GM21390 (cell line): ENCODE data around the gene COL4A1.

Source experiments
- ATAC-seq: cut with Tn5 transposase; IDR thresholded peaks from one replicate; pipeline ENCODE4 v1.9.1; 2021; ENCODE audit not compliant: unreplicated experiment

COL4A1 gene

GRCh38 chr13:110277357-110277975 is 29.5 kb downstream of the COL4A1 start:
- no peak for ATAC-seq

GRCh38 chr13:110276553-110276950 is 30.4 kb downstream of the COL4A1 start:
- ATAC-seq, result no peak

- ATAC-seq, result no peak
Measured at GRCh38 chr13:110275931-110276552, 30.9 kb downstream of the COL4A1 start.

GRCh38 chr13:110274687-110275086 is 32.3 kb downstream of the COL4A1 start:
- no peak for ATAC-seq

- ATAC-seq, result no peak
Measured at GRCh38 chr13:110273254-110273653, 33.7 kb downstream of the COL4A1 start.

- no peak for ATAC-seq
Measured at GRCh38 chr13:110272651-110273050, 34.3 kb downstream of the COL4A1 start.

GRCh38 chr13:110272227-110272626 is 34.7 kb downstream of the COL4A1 start:
- ATAC-seq, result no peak

GRCh38 chr13:110271313-110271712 is 35.6 kb downstream of the COL4A1 start:
- ATAC-seq, result no peak

GRCh38 chr13:110270507-110270906 is 36.5 kb downstream of the COL4A1 start:
- no peak for ATAC-seq

GRCh38 chr13:110269509-110270185 is 37.3 kb downstream of the COL4A1 start:
- no peak for ATAC-seq

- no peak for ATAC-seq
Measured at GRCh38 chr13:110268576-110269185, 38.3 kb downstream of the COL4A1 start.

- no peak for ATAC-seq
Measured at GRCh38 chr13:110268061-110268460, 38.9 kb downstream of the COL4A1 start.

GRCh38 chr13:110266983-110267382 is 40.0 kb downstream of the COL4A1 start:
- ATAC-seq, result no peak

- ATAC-seq, result no peak
Measured at GRCh38 chr13:110266431-110266809, 40.5 kb downstream of the COL4A1 start.

- no peak for ATAC-seq
Measured at GRCh38 chr13:110265682-110266430, 41.1 kb downstream of the COL4A1 start.

- no peak for ATAC-seq
Measured at GRCh38 chr13:110265341-110265681, 41.6 kb downstream of the COL4A1 start.

- ATAC-seq, result no peak
Measured at GRCh38 chr13:110264685-110265275, 42.2 kb downstream of the COL4A1 start.

GRCh38 chr13:110263888-110264287 is 43.1 kb downstream of the COL4A1 start:
- ATAC-seq, result no peak

GRCh38 chr13:110263404-110263803 is 43.6 kb downstream of the COL4A1 start:
- no peak for ATAC-seq

GRCh38 chr13:110262508-110263291 is 44.3 kb downstream of the COL4A1 start:
- no peak for ATAC-seq
